ENCODE measurements around the gene FAM209A.
"Not testable (repeated sequence)": the region's sequence is repeated elsewhere in the genome, so short reads cannot be mapped to it uniquely, and the experiment has no call there.

Gene FAM209A

DNA sequence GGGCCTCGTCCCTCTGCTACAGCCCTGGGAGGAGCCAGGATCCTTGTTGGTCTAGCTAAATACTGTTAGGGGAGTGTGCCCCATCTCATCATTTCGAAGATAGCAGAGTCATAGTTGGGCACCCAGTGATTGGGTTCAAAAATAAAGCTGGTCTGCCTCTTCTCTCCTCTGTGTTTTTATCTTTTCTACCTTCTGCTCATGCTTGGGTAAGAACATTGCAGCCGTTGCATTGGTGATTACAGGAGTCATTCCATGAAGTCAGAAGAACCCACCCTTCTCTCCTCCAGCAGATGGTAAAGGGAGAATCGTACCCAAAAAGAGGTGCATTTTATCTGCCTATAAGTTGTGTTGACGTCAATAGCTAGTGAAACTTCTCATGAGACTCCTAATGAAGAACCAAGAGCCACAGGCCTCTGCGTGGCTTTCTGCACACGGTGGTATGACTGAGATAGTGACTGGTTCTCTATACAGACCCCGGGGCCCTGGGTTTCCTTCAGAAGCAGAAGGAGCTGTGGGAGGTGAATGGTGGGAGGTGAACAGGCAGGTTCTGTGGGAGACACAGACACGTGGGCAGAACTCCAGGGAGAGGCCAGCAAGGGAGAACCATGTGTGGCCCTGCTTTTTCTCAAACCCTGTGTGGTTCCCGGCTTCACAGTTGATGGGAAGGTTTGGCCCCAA is 5.7 kb upstream of the FAM209A start:
- H3K4me1 ChIP-seq (ENCODE audit: low read length): no peaks in the 10 kb centered on the region
- no peak overlapping the region for H3K27ac ChIP-seq (ENCODE audit: low read length)
- H3K27me3 ChIP-seq (replicated peaks; ENCODE audit: insufficient read depth, low read length): no peaks in the 10 kb centered on the region
- no peak overlapping the region for H2AFZ ChIP-seq (ENCODE audit: low read length)
- no peak overlapping the region for H3K4me2 ChIP-seq (ENCODE audit: low read depth, low read length)
- no peak for DNase-seq
- H3K9ac ChIP-seq (ENCODE audit: low read length): no peak overlapping the region
- H3K79me2 ChIP-seq (ENCODE audit: low read length): no peaks in the 10 kb centered on the region
- no peaks in the 10 kb centered on the region for H3K9me2 ChIP-seq (replicated peaks; ENCODE audit: insufficient read depth, low read length)
- no peak overlapping the region for H3K4me3 ChIP-seq (ENCODE audit: low read length)
- H3F3A ChIP-seq (ENCODE audit: insufficient read depth, low read length): no peaks in the 10 kb centered on the region
- no peaks in the 10 kb centered on the region for H3K9me3 ChIP-seq (replicated peaks; ENCODE audit: insufficient read depth, low read length)
- TF ChIP-seq, protein P1, sequence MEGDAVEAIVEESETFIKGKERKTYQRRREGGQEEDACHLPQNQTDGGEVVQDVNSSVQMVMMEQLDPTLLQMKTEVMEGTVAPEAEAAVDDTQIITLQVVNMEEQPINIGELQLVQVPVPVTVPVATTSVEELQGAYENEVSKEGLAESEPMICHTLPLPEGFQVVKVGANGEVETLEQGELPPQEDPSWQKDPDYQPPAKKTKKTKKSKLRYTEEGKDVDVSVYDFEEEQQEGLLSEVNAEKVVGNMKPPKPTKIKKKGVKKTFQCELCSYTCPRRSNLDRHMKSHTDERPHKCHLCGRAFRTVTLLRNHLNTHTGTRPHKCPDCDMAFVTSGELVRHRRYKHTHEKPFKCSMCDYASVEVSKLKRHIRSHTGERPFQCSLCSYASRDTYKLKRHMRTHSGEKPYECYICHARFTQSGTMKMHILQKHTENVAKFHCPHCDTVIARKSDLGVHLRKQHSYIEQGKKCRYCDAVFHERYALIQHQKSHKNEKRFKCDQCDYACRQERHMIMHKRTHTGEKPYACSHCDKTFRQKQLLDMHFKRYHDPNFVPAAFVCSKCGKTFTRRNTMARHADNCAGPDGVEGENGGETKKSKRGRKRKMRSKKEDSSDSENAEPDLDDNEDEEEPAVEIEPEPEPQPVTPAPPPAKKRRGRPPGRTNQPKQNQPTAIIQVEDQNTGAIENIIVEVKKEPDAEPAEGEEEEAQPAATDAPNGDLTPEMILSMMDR (IDR thresholded peaks at IDR 0.05; ENCODE audit: low read length): no peak
- no peak for TF ChIP-seq EZH2phosphoT487 (IDR thresholded peaks at IDR 0.05; ENCODE audit: low read length)
- TF ChIP-seq EZH2 (optimal IDR thresholded peaks at IDR 0.05; ENCODE audit: low read depth, low read length): no peak
- H4K20me1 ChIP-seq (ENCODE audit: insufficient read depth, low read length): no peaks in the 10 kb centered on the region
- peaks cover 4% of the 10 kb centered on the region; the same call in 1 of the 2 replicates for H3K36me3 ChIP-seq (replicated peaks; ENCODE audit: insufficient read depth, low read length)

DNA sequence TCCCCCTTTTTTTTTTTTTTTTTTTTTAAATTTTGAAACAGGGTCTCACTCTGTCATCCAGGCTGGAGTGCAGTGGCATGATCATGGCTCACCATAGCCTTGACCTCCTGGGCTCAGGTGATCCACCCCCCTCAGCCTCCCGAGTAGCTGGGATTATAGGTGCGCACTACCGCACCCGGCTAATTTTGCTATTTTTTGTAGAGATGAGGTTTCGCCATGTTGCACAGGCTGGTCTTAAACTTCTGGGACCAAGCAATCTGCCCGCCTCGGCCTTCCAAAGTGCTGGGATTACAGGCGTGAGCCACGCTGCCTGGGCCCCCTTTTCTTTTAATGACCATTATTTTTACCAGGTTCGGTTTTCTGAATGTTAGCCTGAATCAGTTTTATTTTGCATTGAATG is 5.0 kb upstream of the FAM209A start:
- H3K4me3 ChIP-seq (ENCODE audit: low read length): no peak overlapping the region
- no peaks in the 10 kb centered on the region for H3K9me3 ChIP-seq (replicated peaks; ENCODE audit: insufficient read depth, low read length)

DNA sequence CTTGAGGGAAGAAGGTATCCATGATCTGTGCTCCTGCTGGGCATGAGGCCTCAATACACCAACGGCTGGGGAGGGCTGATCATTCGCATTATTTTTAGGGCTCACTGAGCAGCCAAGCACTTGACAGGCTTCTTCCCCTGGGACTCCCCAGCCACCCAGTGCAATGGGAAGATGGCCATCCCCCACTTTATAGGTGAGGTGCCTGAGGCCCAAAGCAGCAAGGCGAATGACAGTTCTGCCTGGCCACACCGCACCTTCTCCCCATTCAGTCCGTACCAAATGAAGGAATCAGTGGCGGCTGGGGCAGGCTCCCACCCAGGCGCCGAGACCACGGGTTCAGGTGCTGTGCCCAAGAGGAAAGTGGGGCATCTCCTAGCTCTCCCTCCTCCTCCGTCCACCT is 4.4 kb upstream of the FAM209A start:
- Histone ChIP-seq H3K4me1 (ENCODE audit: low read length) (no peaks in the 10 kb centered on the region), H3K27ac (ENCODE audit: low read length) (no peak overlapping the region), H3F3A (ENCODE audit: insufficient read depth, low read length) (no peaks in the 10 kb centered on the region), H3K9me3 (replicated peaks; ENCODE audit: insufficient read depth, low read length) (no peaks in the 10 kb centered on the region), H4K20me1 (ENCODE audit: insufficient read depth, low read length) (no peaks in the 10 kb centered on the region), H3K9ac (ENCODE audit: low read length) (no peak overlapping the region), H3K4me3 (ENCODE audit: low read length) (no peak overlapping the region), H3K4me2 (ENCODE audit: low read depth, low read length) (no peak overlapping the region), H3K79me2 (ENCODE audit: low read length) (no peaks in the 10 kb centered on the region), H3K9me2 (replicated peaks; ENCODE audit: insufficient read depth, low read length) (no peaks in the 10 kb centered on the region), H2AFZ (ENCODE audit: low read length) (no peak overlapping the region), H3K36me3 (replicated peaks; ENCODE audit: insufficient read depth, low read length) (peaks cover 4% of the 10 kb centered on the region; the same call in 1 of the 2 replicates), H3K27me3 (replicated peaks; ENCODE audit: insufficient read depth, low read length) (no peaks in the 10 kb centered on the region)
- TF ChIP-seq EZH2 (optimal IDR thresholded peaks at IDR 0.05; ENCODE audit: low read depth, low read length): no peak
- TF ChIP-seq, protein P1 (IDR thresholded peaks at IDR 0.05; ENCODE audit: low read length): no peak
- no peak for TF ChIP-seq EZH2phosphoT487 (IDR thresholded peaks at IDR 0.05; ENCODE audit: low read length)
- DNase-seq: no peak

More for the DNA sequence above, 5.0 kb upstream of the FAM209A start:
- no peak overlapping the region for H2AFZ ChIP-seq (ENCODE audit: low read length)
- H3K4me2 ChIP-seq (ENCODE audit: low read depth, low read length): no peak overlapping the region
- no peaks in the 10 kb centered on the region for H3F3A ChIP-seq (ENCODE audit: insufficient read depth, low read length)
- no peak overlapping the region for H3K27ac ChIP-seq (ENCODE audit: low read length)
- H3K9me2 ChIP-seq (replicated peaks; ENCODE audit: insufficient read depth, low read length): no peaks in the 10 kb centered on the region
- no peaks in the 10 kb centered on the region for H3K27me3 ChIP-seq (replicated peaks; ENCODE audit: insufficient read depth, low read length)
- no peak for DNase-seq
- peaks cover 4% of the 10 kb centered on the region; the same call in 1 of the 2 replicates for H3K36me3 ChIP-seq (replicated peaks; ENCODE audit: insufficient read depth, low read length)
- no peaks in the 10 kb centered on the region for H3K79me2 ChIP-seq (ENCODE audit: low read length)
- H4K20me1 ChIP-seq (ENCODE audit: insufficient read depth, low read length): no peaks in the 10 kb centered on the region
- TF ChIP-seq EZH2 (optimal IDR thresholded peaks at IDR 0.05; ENCODE audit: low read depth, low read length) (no peak), EZH2phosphoT487 (IDR thresholded peaks at IDR 0.05; ENCODE audit: low read length) (no peak)
- TF ChIP-seq, protein P1 (IDR thresholded peaks at IDR 0.05; ENCODE audit: low read length): no peak
- H3K9ac ChIP-seq (ENCODE audit: low read length): no peak overlapping the region
- H3K4me1 ChIP-seq (ENCODE audit: low read length): no peaks in the 10 kb centered on the region

DNA sequence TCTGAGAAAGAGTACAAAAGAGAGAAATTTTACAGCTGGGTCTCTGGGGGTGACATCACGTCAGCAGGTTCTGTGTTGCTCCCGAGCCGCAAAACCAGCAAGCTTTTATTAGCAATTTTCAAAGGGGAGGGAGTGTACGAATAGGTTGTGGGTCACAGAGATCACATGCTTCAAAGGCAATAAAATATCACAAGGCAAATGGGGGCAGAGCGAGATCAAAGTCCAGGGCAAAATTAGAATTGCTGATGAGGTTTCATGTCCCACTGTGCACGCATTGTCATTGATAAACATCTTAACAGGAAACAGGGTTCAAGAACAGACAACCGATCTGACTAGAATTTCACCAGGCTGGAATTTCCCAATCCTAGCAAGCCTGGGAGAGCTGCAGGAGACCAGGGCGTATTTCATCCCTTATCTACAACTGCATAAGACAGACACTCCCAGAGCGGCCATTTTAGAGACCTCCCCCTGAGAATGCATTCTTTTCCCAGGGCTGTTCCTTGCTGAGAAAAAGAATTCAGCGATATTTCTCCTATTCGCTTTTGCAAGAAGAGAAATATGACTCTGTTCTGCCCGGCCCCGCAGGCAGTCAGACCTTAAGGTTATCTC is 3.7 kb upstream of the FAM209A start:
- not testable (repeated sequence) for H3K9me2 ChIP-seq (replicated peaks; ENCODE audit: insufficient read depth, low read length); H3K9me3 ChIP-seq (replicated peaks; ENCODE audit: insufficient read depth, low read length); H2AFZ ChIP-seq (ENCODE audit: low read length); H3K4me3 ChIP-seq (ENCODE audit: low read length); DNase-seq; H3K9ac ChIP-seq (ENCODE audit: low read length); H4K20me1 ChIP-seq (ENCODE audit: insufficient read depth, low read length); H3K79me2 ChIP-seq (ENCODE audit: low read length); H3K4me1 ChIP-seq (ENCODE audit: low read length); H3F3A ChIP-seq (ENCODE audit: insufficient read depth, low read length); H3K27ac ChIP-seq (ENCODE audit: low read length); H3K27me3 ChIP-seq (replicated peaks; ENCODE audit: insufficient read depth, low read length); H3K36me3 ChIP-seq (replicated peaks; ENCODE audit: insufficient read depth, low read length); H3K4me2 ChIP-seq (ENCODE audit: low read depth, low read length)
